GM12865 (cell line): Measurements from ENCODE around the gene CCPG1.
A peak's percentile ranks its signal among the peaks of the same experiment; 100 is the strongest.

Experiments used
- DNase-seq: peaks from one replicate; pipeline ENCODE4 v3.0.0; 2010; ENCODE audit warnings: low read depth
- H3K4me3 ChIP-seq: 2 replicates; pipeline ENCODE4 v1.5.1; 2011; ENCODE audit warnings: mild to moderate bottlenecking, low read depth, low read length, control low read depth
- CTCF ChIP-seq: IDR thresholded peaks from 2 replicates; pipeline ENCODE4 v1.5.1; 2011; ENCODE audit warnings: low read length, control low read depth, low read depth, inconsistent platforms; ENCODE audit not compliant: insufficient read depth; ENCODE audit errors: missing control alignments

The CCPG1 gene

GRCh38 chr15:55353025-55353424, 55.1 kb downstream of the CCPG1 start:
- no peak for DNase-seq
- no peak for TF ChIP-seq CTCF

GRCh38 chr15:55349282-55349681, 58.9 kb downstream of the CCPG1 start:
- no peak overlapping the region for H3K4me3 ChIP-seq
- DNase-seq, result no peak

More at GRCh38 chr15:55353025-55353424, 55.1 kb downstream of the CCPG1 start:
- no peak overlapping the region for H3K4me3 ChIP-seq

GRCh38 chr15:55348281-55348778, 59.8 kb downstream of the CCPG1 start:
- DNase-seq, result no peak
- no peak for TF ChIP-seq CTCF
- no peak overlapping the region for H3K4me3 ChIP-seq

More at GRCh38 chr15:55349282-55349681, 58.9 kb downstream of the CCPG1 start:
- no peak for TF ChIP-seq CTCF

GRCh38 chr15:55344206-55344605, 64.0 kb downstream of the CCPG1 start:
- DNase-seq, result peak; percentile 3
- TF ChIP-seq CTCF, result no peak
- no peak overlapping the region for H3K4me3 ChIP-seq

- DNase-seq, result no peak
- H3K4me3 ChIP-seq, result no peak overlapping the region
- no peak for TF ChIP-seq CTCF
Measured at GRCh38 chr15:55343168-55343567, 65.0 kb downstream of the CCPG1 start.

- no peak for DNase-seq
- TF ChIP-seq CTCF, result no peak
- no peak overlapping the region for H3K4me3 ChIP-seq
Measured at GRCh38 chr15:55337160-55337559, 71.0 kb downstream of the CCPG1 start.

- no peak overlapping the region for H3K4me3 ChIP-seq
- DNase-seq, result no peak
- no peak for TF ChIP-seq CTCF
Measured at GRCh38 chr15:55334997-55335396, 73.2 kb downstream of the CCPG1 start.
